Mammary microvascular endothelial cell (primary cell): Measurements from ENCODE around the gene RPL5. TPM values are rescaled to one million over a fixed set of nuclear protein-coding genes. Genes with fewer than 3 reads are reported as not detected.

Source experiments
- total RNA-seq: library from RNA; depleted of rRNA; stranded (reverse); fragments of >200 nt; gene quantifications from 2 replicates; pipeline ENCODE4 v1.2.3, GENCODE V29; 2015

Gene RPL5
- total RNA-seq, result 1,431 and 1,438 TPM in 2 replicates

GRCh38 chr1:92831762-92832536 lies at the start of gene RPL5:
Gene RPL5, plus strand, starts transcription at chr1:92832040. Its CDS starts 75 bp downstream, at chr1:92832115.

GRCh38 chr1:92784639-92785500 lies 47.0 kb upstream of the RPL5 start, which contains the start of gene EVI5:
Gene EVI5, minus strand, starts transcription at chr1:92785108. Its CDS starts 48,562 bp downstream, at chr1:92736546.

Other genes with a start within 250 kb of the RPL5 start
- 6.9 and 7.7 TPM in 2 replicates for gene EVI5, start 46.9 kb upstream of the RPL5 start, total RNA-seq
- 1.1 and 1.3 TPM in 2 replicates for gene DIPK1A, start 129.4 kb downstream of the RPL5 start, total RNA-seq
- gene MTF2, start 247.2 kb downstream of the RPL5 start, total RNA-seq, result 12.5 and 18.8 TPM in 2 replicates